CD1c-positive myeloid dendritic cell (primary cell): ENCODE measurements around the gene CNTNAP2.

Source experiments
- DNase-seq: peaks from one replicate; pipeline ENCODE4 v3.0.0-alpha.2; 2016; ENCODE audit errors: extremely low spot score

CNTNAP2 gene

DNA sequence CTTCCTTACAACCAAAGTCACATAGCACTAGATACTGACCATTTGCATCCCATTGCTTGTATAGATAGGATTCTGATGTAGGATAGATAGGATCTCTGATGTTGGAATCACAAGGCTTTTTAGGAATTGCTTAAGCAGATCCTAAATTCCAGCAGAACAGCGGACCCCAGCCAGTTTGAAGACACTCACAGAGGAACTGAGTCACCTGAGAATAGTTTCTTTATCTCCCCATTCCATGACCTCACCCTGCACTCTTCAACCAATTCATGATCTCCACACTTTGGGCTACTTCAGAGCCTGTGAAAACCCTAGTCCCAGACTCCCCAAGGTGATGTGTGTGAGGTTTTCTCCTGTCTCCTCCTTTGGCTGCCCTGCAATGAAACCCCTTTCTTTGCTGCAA lies 179.4 kb downstream of the CNTNAP2 start:
- no peak for DNase-seq

- DNase-seq: no peak
Measured at GRCh38 chr7:146314962-146315361, 198.4 kb downstream of the CNTNAP2 start.

DNA sequence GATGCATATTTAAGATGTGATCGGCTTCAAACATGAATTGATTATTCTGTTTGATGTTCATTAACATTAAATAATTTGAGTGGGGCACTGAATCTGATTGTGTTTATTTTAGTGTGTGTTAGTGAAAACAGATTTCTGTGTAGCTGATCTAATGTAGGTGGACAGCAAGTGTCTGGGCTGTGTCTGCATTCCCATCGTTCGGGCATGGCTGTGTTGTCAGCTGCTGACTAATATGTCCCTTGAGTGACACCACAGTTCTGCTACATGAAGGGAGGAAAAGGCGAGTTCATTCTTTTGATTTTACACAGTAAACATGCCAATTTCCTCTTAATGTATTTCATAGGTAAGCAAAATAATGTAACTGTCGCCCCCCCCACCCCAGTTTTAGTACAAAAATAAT lies 203.0 kb downstream of the CNTNAP2 start:
- no peak for DNase-seq

DNA sequence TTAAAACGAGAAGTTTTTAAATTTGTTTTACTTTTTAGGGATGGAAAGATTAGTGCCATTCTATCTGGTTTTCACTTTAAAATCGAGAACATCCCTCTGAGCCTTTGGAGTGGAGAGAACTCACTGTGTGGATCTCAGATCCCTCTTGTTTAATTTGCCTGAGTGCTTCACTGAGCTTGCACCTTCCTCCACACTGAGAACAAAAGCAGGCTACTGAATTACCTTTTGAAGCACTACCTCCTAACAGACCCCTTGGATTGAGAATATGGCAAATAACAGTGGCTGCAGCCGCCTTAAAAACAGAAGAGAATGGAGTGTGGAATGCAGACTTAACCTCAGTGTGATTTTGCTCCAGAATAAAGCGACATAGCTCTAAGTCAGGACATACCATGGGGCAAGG lies 204.7 kb downstream of the CNTNAP2 start:
- DNase-seq: no peak

GRCh38 chr7:146331369-146331768 lies 214.8 kb downstream of the CNTNAP2 start:
- no peak for DNase-seq

DNA sequence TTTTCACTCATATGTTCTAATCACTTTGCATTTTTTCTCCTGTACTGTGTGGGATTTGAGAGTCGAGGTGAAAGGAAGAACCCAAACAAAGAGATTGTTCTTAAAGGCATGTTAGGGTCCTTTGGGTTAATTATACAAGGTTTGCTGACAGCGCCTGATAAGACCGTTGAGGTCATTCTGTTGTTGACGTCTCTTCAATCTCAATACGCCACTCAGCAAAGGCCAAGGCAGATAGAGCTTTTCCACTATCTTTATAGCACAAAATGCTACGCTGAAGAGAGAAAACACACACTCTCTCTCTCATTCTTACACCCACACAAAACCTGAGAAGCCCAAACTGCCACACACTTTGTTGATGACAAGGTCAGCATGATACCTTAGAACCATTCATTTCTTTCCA lies 228.7 kb downstream of the CNTNAP2 start:
- no peak for DNase-seq

DNA sequence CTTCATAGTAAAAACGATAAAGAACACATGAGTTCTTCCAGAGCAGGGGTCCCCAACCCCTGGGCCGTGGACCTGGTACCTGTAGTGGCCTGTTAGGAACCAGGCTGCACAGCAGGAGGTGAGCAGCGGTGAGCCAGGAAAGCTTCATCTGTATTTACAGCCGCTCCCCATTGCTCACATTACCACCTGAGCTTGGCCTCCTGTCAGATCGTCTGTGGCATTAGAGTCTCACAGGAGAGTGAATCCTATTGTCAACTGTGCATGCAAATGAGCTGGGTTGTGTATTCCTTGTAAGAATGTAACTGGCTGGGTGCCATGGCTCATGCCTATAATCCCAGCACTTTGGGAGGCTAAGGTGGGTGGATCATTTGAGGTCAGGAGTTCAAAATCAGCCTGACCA lies 229.5 kb downstream of the CNTNAP2 start:
- DNase-seq: no peak

- no peak for DNase-seq
Measured at GRCh38 chr7:146355216-146355615, 238.6 kb downstream of the CNTNAP2 start.

GRCh38 chr7:146359176-146359575 lies 242.6 kb downstream of the CNTNAP2 start:
- no peak for DNase-seq

DNA sequence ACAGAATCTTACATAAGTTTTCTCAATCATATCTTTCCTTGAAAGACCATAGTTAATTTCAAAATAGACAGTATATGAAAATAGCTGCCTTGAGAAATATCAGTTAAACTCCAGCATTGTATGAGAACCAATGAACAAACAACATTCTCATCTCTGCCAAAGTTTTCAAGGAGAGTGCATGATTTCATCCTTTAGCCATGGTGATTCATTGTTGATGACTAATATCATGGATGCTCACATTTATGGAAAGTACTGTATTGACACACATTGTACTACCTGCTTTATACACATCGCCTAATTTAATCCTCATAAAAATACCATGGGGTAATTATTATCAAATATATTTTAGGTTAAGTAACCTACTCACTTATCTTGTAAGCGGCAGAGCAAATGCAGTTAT lies 250.3 kb downstream of the CNTNAP2 start:
- DNase-seq: no peak

DNA sequence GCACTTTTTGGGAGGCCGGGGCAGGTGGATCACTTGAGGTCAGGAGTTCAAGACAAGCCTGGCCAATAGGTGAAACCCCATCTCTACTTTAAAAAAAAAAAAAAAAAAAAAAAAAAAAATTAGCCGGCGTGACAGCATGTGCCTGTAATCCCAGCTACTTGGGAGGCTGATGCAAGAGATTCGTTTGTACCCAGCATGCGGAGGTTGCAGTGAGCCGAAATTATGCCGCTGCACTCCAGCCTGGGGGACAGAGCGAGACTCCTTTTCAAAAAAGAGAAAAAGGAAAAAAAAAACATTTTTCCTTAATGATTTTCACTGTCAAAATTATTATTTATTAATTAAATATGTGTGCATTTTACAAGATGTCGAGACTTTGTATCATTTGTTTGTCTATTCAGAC lies 253.6 kb downstream of the CNTNAP2 start:
- DNase-seq: no peak

- DNase-seq: no peak
Measured at GRCh38 chr7:146375170-146375569, 258.6 kb downstream of the CNTNAP2 start.

- DNase-seq: no peak
Measured at GRCh38 chr7:146378196-146378595, 261.6 kb downstream of the CNTNAP2 start.

- no peak for DNase-seq
Measured at GRCh38 chr7:146387140-146387539, 270.5 kb downstream of the CNTNAP2 start.

DNA sequence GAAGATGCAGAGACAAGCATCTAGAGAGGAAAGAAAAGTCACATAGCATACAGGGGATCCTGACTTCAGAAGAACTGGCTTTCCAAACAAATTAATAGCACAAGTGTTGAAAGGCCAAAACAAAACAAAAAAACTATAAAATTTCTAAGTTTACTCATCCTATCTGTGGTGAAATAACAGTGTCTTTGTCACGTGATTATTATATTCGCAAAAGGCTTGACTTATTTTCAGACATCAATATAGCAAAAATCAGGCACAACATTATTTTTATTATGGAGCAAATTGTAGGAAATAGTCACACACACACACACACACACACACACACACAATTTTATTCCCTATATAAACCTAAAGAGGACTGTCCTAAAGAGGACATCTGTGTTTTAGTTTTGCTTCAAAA lies 272.3 kb downstream of the CNTNAP2 start:
- DNase-seq: no peak

- no peak for DNase-seq
Measured at GRCh38 chr7:146393346-146393745, 276.7 kb downstream of the CNTNAP2 start.

- no peak for DNase-seq
Measured at GRCh38 chr7:146397141-146397540, 280.5 kb downstream of the CNTNAP2 start.

DNA sequence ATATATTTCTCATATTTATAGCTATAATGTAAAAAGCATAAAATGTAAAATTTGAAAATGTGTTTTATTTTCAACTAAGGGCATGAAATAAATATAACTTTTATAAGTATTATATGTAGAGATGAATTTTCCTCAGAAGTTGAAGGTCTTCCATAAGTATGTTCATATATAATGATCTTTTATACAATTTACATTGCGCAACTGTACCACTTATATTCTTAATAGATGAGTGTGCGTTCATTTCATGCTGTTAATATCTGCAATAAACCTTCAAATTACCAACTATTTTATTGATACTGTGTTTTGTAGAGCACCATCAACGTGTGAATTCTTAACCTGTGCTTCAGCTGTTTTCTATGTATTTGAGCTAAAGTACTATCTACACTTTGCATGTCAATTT lies 285.3 kb downstream of the CNTNAP2 start:
- no peak for DNase-seq

DNA sequence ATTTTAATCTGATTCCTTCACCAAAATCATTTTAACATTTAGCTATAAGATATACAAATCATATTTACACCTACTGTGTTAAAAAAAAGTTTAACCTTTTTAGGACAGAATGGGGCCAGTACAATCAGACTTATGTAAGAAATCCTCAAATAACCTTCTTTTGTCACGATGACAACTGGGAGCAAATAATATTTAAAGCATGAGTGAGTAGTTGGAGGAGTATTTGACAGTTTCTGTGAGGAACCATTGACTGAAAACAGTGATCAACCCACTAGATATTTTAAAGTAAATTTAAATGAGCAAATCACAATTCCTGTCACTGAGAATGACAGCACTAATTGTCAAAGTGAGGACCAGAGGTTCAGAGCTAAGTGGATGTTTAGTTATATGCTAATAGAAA lies 289.1 kb downstream of the CNTNAP2 start:
- DNase-seq: no peak

GRCh38 chr7:146411975-146412374 lies 295.4 kb downstream of the CNTNAP2 start:
- DNase-seq: no peak

GRCh38 chr7:146412781-146413180 lies 296.2 kb downstream of the CNTNAP2 start:
- no peak for DNase-seq

- DNase-seq: no peak
Measured at GRCh38 chr7:146414373-146414772, 297.8 kb downstream of the CNTNAP2 start.

DNA sequence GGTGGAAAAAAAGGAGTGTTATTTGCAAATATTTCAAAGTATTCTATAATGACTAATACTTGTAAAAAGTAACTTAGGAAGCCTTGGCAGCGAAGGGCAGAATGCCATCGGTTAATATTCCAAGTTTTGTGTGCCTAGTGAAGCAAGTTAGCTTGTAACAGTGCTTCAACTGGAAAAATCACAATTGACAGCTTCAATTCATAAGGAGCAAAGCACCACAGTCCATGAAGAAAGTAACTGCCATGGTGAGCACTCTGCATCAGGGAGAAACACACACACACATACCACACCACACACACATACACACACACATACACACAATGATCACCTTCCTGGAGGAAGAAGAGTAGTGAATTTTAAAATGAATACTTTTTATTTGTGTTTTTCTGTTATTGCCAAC lies 298.3 kb downstream of the CNTNAP2 start:
- DNase-seq: no peak

DNA sequence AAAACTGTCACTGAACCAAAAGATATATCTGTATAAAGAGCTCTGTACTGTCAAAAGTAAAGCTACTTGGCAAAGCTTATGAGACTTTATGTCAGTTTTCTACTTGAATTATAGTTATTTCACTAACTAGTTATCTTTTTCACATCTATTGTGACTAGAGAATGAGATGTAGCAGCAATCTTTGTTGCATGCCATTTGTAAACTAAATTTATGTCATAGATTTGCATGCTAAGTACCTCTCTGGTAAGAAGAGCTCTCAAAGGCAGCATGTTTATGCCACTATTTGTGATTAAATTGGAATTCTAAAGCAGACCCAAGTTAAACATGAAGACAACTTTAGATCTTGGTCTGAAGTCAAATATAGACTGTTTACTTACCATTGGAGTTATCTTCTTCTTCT lies 300.6 kb downstream of the CNTNAP2 start:
- DNase-seq: no peak

DNA sequence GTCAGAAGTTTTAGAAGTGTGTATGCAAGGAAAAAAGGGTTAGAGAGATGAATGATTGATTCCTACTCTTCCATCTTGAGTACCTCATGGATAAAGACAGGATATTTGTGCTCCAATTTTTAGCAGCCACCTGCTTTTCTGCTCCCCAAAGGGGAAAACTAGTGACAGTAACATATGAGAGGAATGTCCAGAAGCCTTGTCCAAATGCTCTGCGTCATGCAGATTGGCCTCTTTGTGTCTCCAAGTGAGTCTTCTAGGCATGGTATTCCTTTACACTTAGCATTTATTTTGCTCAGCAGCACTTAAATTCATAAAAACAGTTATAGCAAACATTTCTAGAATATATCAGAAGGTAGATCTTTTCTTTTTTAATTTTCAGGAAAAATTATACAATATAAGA lies 306.8 kb downstream of the CNTNAP2 start:
- no peak for DNase-seq
